Bone marrow (tissue), 2 donors: Measurements from ENCODE around the gene POLG.

Source experiments
- DNase-seq, 2 donors: peaks; one replicate each; lab custom pipeline; 2025; lab: John Stamatoyannopoulos, UW

POLG gene

GRCh38 chr15:89334510-89335297 is at the start of gene POLG:
TSS of gene POLG (minus strand) at chr15:89334824. CDS start at chr15:89333754, 1,070 bp downstream.
- peak; percentile 94 to 99 for DNase-seq

- no peak for DNase-seq
Observed at GRCh38 chr15:89384176-89384604, 49.6 kb upstream of the POLG start.

- DNase-seq: no peak
Observed at GRCh38 chr15:89383365-89384175, 48.9 kb upstream of the POLG start.

GRCh38 chr15:89381888-89382686 is 47.5 kb upstream of the POLG start:
- DNase-seq: no peak

- DNase-seq: no peak
Observed at GRCh38 chr15:89381331-89381730, 46.7 kb upstream of the POLG start.

- DNase-seq: no peak
Observed at GRCh38 chr15:89379818-89380217, 45.2 kb upstream of the POLG start.

GRCh38 chr15:89379251-89379695 is 44.6 kb upstream of the POLG start:
- no peak for DNase-seq

GRCh38 chr15:89378296-89379151 is 43.9 kb upstream of the POLG start:
- no peak for DNase-seq

- no peak for DNase-seq
Observed at GRCh38 chr15:89377842-89378295, 43.2 kb upstream of the POLG start.

- no peak for DNase-seq
Observed at GRCh38 chr15:89377024-89377841, 42.6 kb upstream of the POLG start.

GRCh38 chr15:89376388-89376787 is 41.8 kb upstream of the POLG start:
- no peak for DNase-seq

GRCh38 chr15:89375093-89376005 is 40.7 kb upstream of the POLG start:
- no peak for DNase-seq

GRCh38 chr15:89374086-89374981 is 39.7 kb upstream of the POLG start:
- DNase-seq: no peak

- DNase-seq: no peak
Observed at GRCh38 chr15:89372069-89372935, 37.7 kb upstream of the POLG start.

GRCh38 chr15:89371228-89372044 is 36.8 kb upstream of the POLG start:
- DNase-seq: no peak

- DNase-seq: no peak
Observed at GRCh38 chr15:89370978-89371227, 36.3 kb upstream of the POLG start.
